NCI-H526 (cell line): ENCODE measurements around the gene TUBB4A.
"Not testable (repeated sequence)": the region's sequence is repeated elsewhere in the genome, so short reads cannot be mapped to it uniquely, and the experiment has no call there.

Source experiments
- DNase-seq, 2 experiments: peaks; one replicate each; lab custom pipeline; 2025; lab: John Stamatoyannopoulos, UW

TUBB4A gene

GRCh38 chr19:6501740-6502648, at the start of gene TUBB4A:
Gene TUBB4A (minus strand): TSS chr19:6502309. CDS start chr19:6502212, 97 bp downstream.
- DNase-seq = peak in 1 of 2 experiments; percentile 46

- no peak for DNase-seq
Measured at GRCh38 chr19:6551091-6551490, 49.0 kb upstream of the TUBB4A start.

- not testable (repeated sequence) for DNase-seq
Measured at GRCh38 chr19:6550679-6551078, 48.6 kb upstream of the TUBB4A start.

- DNase-seq = no peak
Measured at GRCh38 chr19:6543866-6544347, 41.8 kb upstream of the TUBB4A start.

GRCh38 chr19:6540918-6541689, 39.0 kb upstream of the TUBB4A start:
- DNase-seq = no peak

- no peak for DNase-seq
Measured at GRCh38 chr19:6539514-6539913, 37.4 kb upstream of the TUBB4A start.

- no peak for DNase-seq
Measured at GRCh38 chr19:6535558-6536137, 33.5 kb upstream of the TUBB4A start.

GRCh38 chr19:6534451-6535093, 32.5 kb upstream of the TUBB4A start:
- no peak for DNase-seq

GRCh38 chr19:6533746-6534418, 31.8 kb upstream of the TUBB4A start:
- no peak for DNase-seq

GRCh38 chr19:6533000-6533328, 30.9 kb upstream of the TUBB4A start:
- DNase-seq = no peak

- no peak for DNase-seq
Measured at GRCh38 chr19:6532244-6532999, 30.3 kb upstream of the TUBB4A start.

GRCh38 chr19:6531956-6532243, 29.8 kb upstream of the TUBB4A start:
- no peak for DNase-seq

GRCh38 chr19:6531163-6531955, 29.2 kb upstream of the TUBB4A start:
- DNase-seq = no peak

GRCh38 chr19:6530386-6531162, 28.5 kb upstream of the TUBB4A start, which contains the start of gene TNFSF9:
Gene TNFSF9 (plus strand): TSS chr19:6531026. CDS start chr19:6531037, 11 bp downstream.
- peak; percentile 57 to 78 for DNase-seq

- no peak for DNase-seq
Measured at GRCh38 chr19:6529937-6530385, 27.9 kb upstream of the TUBB4A start.

GRCh38 chr19:6529351-6529750, 27.2 kb upstream of the TUBB4A start:
- no peak for DNase-seq

GRCh38 chr19:6528544-6529121, 26.5 kb upstream of the TUBB4A start:
- peak; percentile 32 to 64 for DNase-seq

GRCh38 chr19:6527893-6528543, 25.9 kb upstream of the TUBB4A start:
- DNase-seq = peak in 1 of 2 experiments; percentile 15
